HCT116 (cell line): Measurements from ENCODE around the gene GYG1.

Experiments used
- CBX3 ChIP-seq: IDR thresholded peaks from 2 replicates; pipeline ENCODE4 v1.6.1; 2012; ENCODE audit warnings: low read depth
- CEBPB ChIP-seq: IDR thresholded peaks from 2 replicates; pipeline ENCODE4 v1.6.1; 2012; ENCODE audit warnings: low read depth
- EGR1 ChIP-seq: IDR thresholded peaks from 2 replicates; pipeline ENCODE4 v1.6.1; 2012; ENCODE audit warnings: low read depth
- ELF1 ChIP-seq: IDR thresholded peaks from 2 replicates; pipeline ENCODE4 v1.6.1; 2012; ENCODE audit warnings: low read depth, borderline replicate concordance
- EZH2 ChIP-seq: fragments of 200-600 bp; sonication (generic); IDR thresholded peaks from 2 replicates; pipeline ENCODE4 v1.6.1; 2017; ENCODE audit warnings: antibody characterized with exemption, mixed run types
- EZH2phosphoT487 ChIP-seq: fragments of 200-600 bp; IDR thresholded peaks from 2 replicates; pipeline ENCODE4 v1.6.1; 2018; ENCODE audit warnings: antibody characterized with exemption, borderline replicate concordance
- POLR2A ChIP-seq: IDR thresholded peaks from 2 replicates; pipeline ENCODE4 v1.7.0; 2011; ENCODE audit warnings: borderline replicate concordance; ENCODE audit not compliant: insufficient read depth, insufficient read length; ENCODE audit errors: extremely low read depth
- POLR2AphosphoS5 ChIP-seq: IDR thresholded peaks from 2 replicates; pipeline ENCODE4 v1.6.1; 2011; ENCODE audit warnings: mild to moderate bottlenecking, low read depth, low read length, moderate library complexity
- ZNF274 ChIP-seq: fragments of 200-500 bp; sonication (Bioruptor generic); IDR thresholded peaks from 2 replicates; pipeline ENCODE4 v1.6.1; 2014; ENCODE audit warnings: mild to moderate bottlenecking, low read depth, low read length, inconsistent platforms
- TF ChIP-seq, protein P1 (sequence below): IDR thresholded peaks from 2 replicates; pipeline ENCODE4 v1.6.1; 2012; ENCODE audit warnings: low read depth
- TF ChIP-seq, protein P2 (sequence below), 3 experiments: fragments of 200-600 bp in 1 of 3; sonication (generic) in 1 of 3; IDR thresholded peaks in 2 of 3; conservative IDR thresholded peaks in 1 of 3; 2 replicates each; pipeline ENCODE4 v1.5.1; 2012 to 2017; ENCODE audit warnings: low read depth in 2 of 3, low read length in 2 of 3, antibody characterized with exemption in 1 of 3, borderline replicate concordance in 1 of 3, control low read depth in 1 of 3, mild to moderate bottlenecking in 1 of 3, mixed read lengths in 1 of 3, mixed run types in 1 of 3, moderate library complexity in 1 of 3; ENCODE audit not compliant: insufficient read depth in 1 of 3
- TF ChIP-seq, protein P3 (sequence below): IDR thresholded peaks from 2 replicates; pipeline ENCODE4 v1.6.1; 2011; ENCODE audit warnings: mild to moderate bottlenecking, low read length, moderate library complexity; ENCODE audit not compliant: insufficient replicate concordance; ENCODE audit errors: extremely low read depth

DNA sequence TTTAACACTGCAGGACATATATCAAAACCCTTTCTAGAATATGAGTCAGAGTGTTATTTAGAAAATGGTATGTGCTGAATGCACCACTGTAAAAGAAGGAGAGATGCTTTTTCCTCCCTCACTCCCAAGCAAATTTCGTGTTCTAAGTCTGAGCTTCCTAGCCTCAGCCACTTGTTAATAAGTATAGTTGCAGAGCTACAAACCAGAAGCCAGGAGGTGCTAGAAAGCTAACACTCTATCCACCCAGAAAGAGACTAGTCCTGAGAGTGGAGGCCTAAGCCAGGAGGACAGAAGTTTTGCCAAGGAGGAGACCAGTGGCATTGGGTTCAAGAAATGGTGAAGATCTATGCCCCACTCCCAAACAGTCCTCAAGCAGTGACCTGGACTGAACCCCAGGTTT is 40.5 kb upstream of the GYG1 start:
- TF ChIP-seq EZH2phosphoT487 (no peak), POLR2AphosphoS5 (no peak), EZH2 (no peak), CEBPB (no peak), CBX3 (no peak), POLR2A (no peak), ZNF274 (no peak), ELF1 (no peak), EGR1 (no peak)
- TF ChIP-seq, protein P1, sequence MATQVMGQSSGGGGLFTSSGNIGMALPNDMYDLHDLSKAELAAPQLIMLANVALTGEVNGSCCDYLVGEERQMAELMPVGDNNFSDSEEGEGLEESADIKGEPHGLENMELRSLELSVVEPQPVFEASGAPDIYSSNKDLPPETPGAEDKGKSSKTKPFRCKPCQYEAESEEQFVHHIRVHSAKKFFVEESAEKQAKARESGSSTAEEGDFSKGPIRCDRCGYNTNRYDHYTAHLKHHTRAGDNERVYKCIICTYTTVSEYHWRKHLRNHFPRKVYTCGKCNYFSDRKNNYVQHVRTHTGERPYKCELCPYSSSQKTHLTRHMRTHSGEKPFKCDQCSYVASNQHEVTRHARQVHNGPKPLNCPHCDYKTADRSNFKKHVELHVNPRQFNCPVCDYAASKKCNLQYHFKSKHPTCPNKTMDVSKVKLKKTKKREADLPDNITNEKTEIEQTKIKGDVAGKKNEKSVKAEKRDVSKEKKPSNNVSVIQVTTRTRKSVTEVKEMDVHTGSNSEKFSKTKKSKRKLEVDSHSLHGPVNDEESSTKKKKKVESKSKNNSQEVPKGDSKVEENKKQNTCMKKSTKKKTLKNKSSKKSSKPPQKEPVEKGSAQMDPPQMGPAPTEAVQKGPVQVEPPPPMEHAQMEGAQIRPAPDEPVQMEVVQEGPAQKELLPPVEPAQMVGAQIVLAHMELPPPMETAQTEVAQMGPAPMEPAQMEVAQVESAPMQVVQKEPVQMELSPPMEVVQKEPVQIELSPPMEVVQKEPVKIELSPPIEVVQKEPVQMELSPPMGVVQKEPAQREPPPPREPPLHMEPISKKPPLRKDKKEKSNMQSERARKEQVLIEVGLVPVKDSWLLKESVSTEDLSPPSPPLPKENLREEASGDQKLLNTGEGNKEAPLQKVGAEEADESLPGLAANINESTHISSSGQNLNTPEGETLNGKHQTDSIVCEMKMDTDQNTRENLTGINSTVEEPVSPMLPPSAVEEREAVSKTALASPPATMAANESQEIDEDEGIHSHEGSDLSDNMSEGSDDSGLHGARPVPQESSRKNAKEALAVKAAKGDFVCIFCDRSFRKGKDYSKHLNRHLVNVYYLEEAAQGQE = no peak
- TF ChIP-seq, protein P2, sequence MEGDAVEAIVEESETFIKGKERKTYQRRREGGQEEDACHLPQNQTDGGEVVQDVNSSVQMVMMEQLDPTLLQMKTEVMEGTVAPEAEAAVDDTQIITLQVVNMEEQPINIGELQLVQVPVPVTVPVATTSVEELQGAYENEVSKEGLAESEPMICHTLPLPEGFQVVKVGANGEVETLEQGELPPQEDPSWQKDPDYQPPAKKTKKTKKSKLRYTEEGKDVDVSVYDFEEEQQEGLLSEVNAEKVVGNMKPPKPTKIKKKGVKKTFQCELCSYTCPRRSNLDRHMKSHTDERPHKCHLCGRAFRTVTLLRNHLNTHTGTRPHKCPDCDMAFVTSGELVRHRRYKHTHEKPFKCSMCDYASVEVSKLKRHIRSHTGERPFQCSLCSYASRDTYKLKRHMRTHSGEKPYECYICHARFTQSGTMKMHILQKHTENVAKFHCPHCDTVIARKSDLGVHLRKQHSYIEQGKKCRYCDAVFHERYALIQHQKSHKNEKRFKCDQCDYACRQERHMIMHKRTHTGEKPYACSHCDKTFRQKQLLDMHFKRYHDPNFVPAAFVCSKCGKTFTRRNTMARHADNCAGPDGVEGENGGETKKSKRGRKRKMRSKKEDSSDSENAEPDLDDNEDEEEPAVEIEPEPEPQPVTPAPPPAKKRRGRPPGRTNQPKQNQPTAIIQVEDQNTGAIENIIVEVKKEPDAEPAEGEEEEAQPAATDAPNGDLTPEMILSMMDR (IDR thresholded peaks at IDR 0.05 in 2 of 3, conservative IDR thresholded peaks at IDR 0.05 in 1 of 3; ENCODE audit: borderline replicate concordance in 1 of 3, insufficient read depth in 1 of 3, low read depth in 2 of 3, low read length in 2 of 3) = peak; percentile 24 to 58 (median 54); a peak in 5 of 6 replicates
- TF ChIP-seq, protein P3, sequence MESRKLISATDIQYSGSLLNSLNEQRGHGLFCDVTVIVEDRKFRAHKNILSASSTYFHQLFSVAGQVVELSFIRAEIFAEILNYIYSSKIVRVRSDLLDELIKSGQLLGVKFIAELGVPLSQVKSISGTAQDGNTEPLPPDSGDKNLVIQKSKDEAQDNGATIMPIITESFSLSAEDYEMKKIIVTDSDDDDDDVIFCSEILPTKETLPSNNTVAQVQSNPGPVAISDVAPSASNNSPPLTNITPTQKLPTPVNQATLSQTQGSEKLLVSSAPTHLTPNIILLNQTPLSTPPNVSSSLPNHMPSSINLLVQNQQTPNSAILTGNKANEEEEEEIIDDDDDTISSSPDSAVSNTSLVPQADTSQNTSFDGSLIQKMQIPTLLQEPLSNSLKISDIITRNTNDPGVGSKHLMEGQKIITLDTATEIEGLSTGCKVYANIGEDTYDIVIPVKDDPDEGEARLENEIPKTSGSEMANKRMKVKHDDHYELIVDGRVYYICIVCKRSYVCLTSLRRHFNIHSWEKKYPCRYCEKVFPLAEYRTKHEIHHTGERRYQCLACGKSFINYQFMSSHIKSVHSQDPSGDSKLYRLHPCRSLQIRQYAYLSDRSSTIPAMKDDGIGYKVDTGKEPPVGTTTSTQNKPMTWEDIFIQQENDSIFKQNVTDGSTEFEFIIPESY = no peak
